K562 (cell line): ENCODE data around the gene CABP2. TPM values are rescaled to one million over a fixed set of nuclear protein-coding genes. Genes with fewer than 3 reads are reported as not detected.

Experiments
- CCNT2 ChIP-seq: IDR thresholded peaks from 2 replicates; pipeline ENCODE4 v1.6.1; 2011; ENCODE audit warnings: borderline replicate concordance, low read depth, mild to moderate bottlenecking, moderate library complexity, mixed read lengths, low read length; ENCODE audit not compliant: insufficient read length; ENCODE audit errors: extremely low read depth
- CHD4 ChIP-seq: fragments of 200-600 bp; sonication (generic); IDR thresholded peaks from 3 replicates; pipeline ENCODE4 v1.6.1; 2012; ENCODE audit warnings: low read depth, mild to moderate bottlenecking, mixed read lengths, low read length, inconsistent platforms; ENCODE audit not compliant: insufficient read depth, insufficient replicate concordance, poor library complexity, severe bottlenecking
- ELF2 ChIP-seq: fragments of 250-450 bp; sonication (Bioruptor Pico); IDR thresholded peaks from 2 replicates; pipeline ENCODE4 v1.5.0; 2021; ENCODE audit warnings: mild to moderate bottlenecking
- ETV1 ChIP-seq: fragments of 450-650 bp; conservative IDR thresholded peaks from 2 replicates; pipeline ENCODE4 v1.6.1; 2016; ENCODE audit warnings: missing genetic modification characterization, control low read depth, low read depth, missing compliant biosample characterization
- FOXA3 ChIP-seq, 2 experiments: fragments of 450-650 bp in 1 of 2; sonication (generic) in 1 of 2; formaldehyde crosslinking; IDR thresholded peaks in 1 of 2; conservative IDR thresholded peaks in 1 of 2; 2 replicates each; pipeline versions ENCODE4 v1.4.0 to v1.8.0; 2020 to 2022; ENCODE audit warnings: mild to moderate bottlenecking in 2 of 2, missing genetic modification reagents in 1 of 2
- FOXK2 ChIP-seq, 2 experiments: fragments of 450-650 bp; IDR thresholded peaks in 1 of 2; conservative IDR thresholded peaks in 1 of 2; 2 replicates each; pipeline ENCODE4 v1.6.1; 2016; ENCODE audit warnings: low read depth in 2 of 2, mild to moderate bottlenecking in 1 of 2
- MTA1 ChIP-seq: fragments of 450-650 bp; IDR thresholded peaks from 2 replicates; pipeline ENCODE4 v1.6.1; 2017; ENCODE audit warnings: borderline replicate concordance
- POLR2A ChIP-seq: fragments of 450-650 bp; conservative IDR thresholded peaks from 2 replicates; pipeline ENCODE4 v1.6.1; 2016
- POLR2B ChIP-seq: fragments of 450-650 bp; IDR thresholded peaks from 2 replicates; pipeline ENCODE4 v1.6.1; 2018; ENCODE audit warnings: low read depth; ENCODE audit not compliant: partially characterized antibody
- PURB ChIP-seq: sonication (generic); formaldehyde crosslinking; IDR thresholded peaks from 2 replicates; pipeline ENCODE4 v1.9.0; 2021; ENCODE audit warnings: low read depth, mild to moderate bottlenecking, missing genetic modification reagents
- RBFOX2 ChIP-seq: fragments of 200-400 bp; formaldehyde crosslinking; IDR thresholded peaks from 2 replicates; pipeline ENCODE4 v1.6.1; 2017; ENCODE audit warnings: low read depth, mild to moderate bottlenecking, low read length, moderate library complexity
- SAP30 ChIP-seq: fragments of 200-600 bp; sonication (generic); IDR thresholded peaks from 2 replicates; pipeline ENCODE4 v1.6.1; 2012; ENCODE audit warnings: borderline replicate concordance, low read depth, mild to moderate bottlenecking, moderate library complexity, low read length, control low read depth, inconsistent platforms; ENCODE audit not compliant: insufficient read depth, poor library complexity, severe bottlenecking
- SPI1 ChIP-seq: IDR thresholded peaks from 2 replicates; pipeline ENCODE4 v1.6.1; 2011; ENCODE audit warnings: low read depth, low read length, control low read depth, borderline replicate concordance
- TARDBP ChIP-seq: fragments of 450-650 bp; IDR thresholded peaks from 2 replicates; pipeline ENCODE4 v1.6.1; 2016
- TOE1 ChIP-seq, 2 experiments: fragments of 450-650 bp in 1 of 2; sonication (generic) in 1 of 2; formaldehyde crosslinking in 1 of 2; IDR thresholded peaks; 2 replicates each; pipeline versions ENCODE4 v1.7.1 to v1.8.0; 2016 to 2022; ENCODE audit warnings: borderline replicate concordance in 2 of 2, mild to moderate bottlenecking in 2 of 2, antibody characterized with exemption in 1 of 2, inconsistent platforms in 1 of 2, low read depth in 1 of 2, missing genetic modification reagents in 1 of 2, moderate library complexity in 1 of 2
- ZBTB7A ChIP-seq: IDR thresholded peaks from 2 replicates; pipeline ENCODE4 v1.6.1; 2011; ENCODE audit warnings: low read depth, mild to moderate bottlenecking, low read length, moderate library complexity, borderline replicate concordance; ENCODE audit not compliant: control insufficient read depth
- ZNF175 ChIP-seq: fragments of 200-800 bp; sonication (Bioruptor generic); IDR thresholded peaks from 2 replicates; pipeline ENCODE4 v1.6.1; 2016; ENCODE audit warnings: low read depth, mild to moderate bottlenecking, missing genetic modification characterization, missing compliant biosample characterization
- ZNF197 ChIP-seq: fragments of 200-800 bp; sonication (Bioruptor generic); IDR thresholded peaks from 2 replicates; pipeline ENCODE4 v1.6.1; 2016; ENCODE audit warnings: low read depth, missing genetic modification characterization, missing compliant biosample characterization
- ZNF431 ChIP-seq: sonication (generic); formaldehyde crosslinking; IDR thresholded peaks from 2 replicates; pipeline ENCODE4 v1.8.0; 2022; ENCODE audit warnings: mild to moderate bottlenecking, missing genetic modification reagents
- ZNF589 ChIP-seq: fragments of 200-800 bp; sonication (Bioruptor generic); IDR thresholded peaks from 2 replicates; pipeline ENCODE4 v1.6.1; 2016; ENCODE audit warnings: low read depth, missing genetic modification characterization, missing compliant biosample characterization
- polyA plus RNA-seq, 8 experiments: library from polyadenylated mRNA; depleted of rRNA in 4 of 8; stranded (reverse) in 5 of 8; unstranded in 3 of 8; fragments of >200 nt; fragmentation: Nextera tagmentation in 2 of 8; fragmentation: Illumina TruSeq in 1 of 8; extraction: Ambion mirVana in 2 of 8; extraction: Trizol in 1 of 8; gene quantifications; 2 replicates each; pipeline versions ENCODE4 v1.2.1 to v1.2.3, GENCODE V29; 2011 to 2014; ENCODE audit warnings: inconsistent platforms in 1 of 8, missing spikeins in 1 of 8
- total RNA-seq, 7 experiments: library from RNA; depleted of rRNA in 6 of 7; stranded (reverse); fragments of >200 nt in 6 of 7; fragmentation: Illumina TruSeq in 2 of 7; extraction: Trizol in 2 of 7; gene quantifications; 2 replicates each; pipeline versions ENCODE4 v1.2.1 to v1.2.3, GENCODE V29; 2011 to 2021; ENCODE audit warnings: low replicate concordance in 1 of 7
- TF ChIP-seq, protein P1 (sequence below), 2 experiments: IDR thresholded peaks in 1 of 2; conservative IDR thresholded peaks in 1 of 2; 2 replicates each; pipeline ENCODE4 v1.6.1; 2016; ENCODE audit warnings: low read depth in 2 of 2, mild to moderate bottlenecking in 1 of 2, missing compliant biosample characterization in 1 of 2, missing genetic modification characterization in 1 of 2, moderate library complexity in 1 of 2
- TF ChIP-seq, protein P2 (sequence below): sonication (generic); formaldehyde crosslinking; IDR thresholded peaks from 2 replicates; pipeline ENCODE4 v1.8.0; 2022; ENCODE audit warnings: mild to moderate bottlenecking, low read depth, missing genetic modification reagents

Gene CABP2
- total and polyA plus RNA-seq, 9 of the 15 experiments (the other 6 are each of a cell fraction or from before 2014, with no cell fraction given), result not detected

DNA sequence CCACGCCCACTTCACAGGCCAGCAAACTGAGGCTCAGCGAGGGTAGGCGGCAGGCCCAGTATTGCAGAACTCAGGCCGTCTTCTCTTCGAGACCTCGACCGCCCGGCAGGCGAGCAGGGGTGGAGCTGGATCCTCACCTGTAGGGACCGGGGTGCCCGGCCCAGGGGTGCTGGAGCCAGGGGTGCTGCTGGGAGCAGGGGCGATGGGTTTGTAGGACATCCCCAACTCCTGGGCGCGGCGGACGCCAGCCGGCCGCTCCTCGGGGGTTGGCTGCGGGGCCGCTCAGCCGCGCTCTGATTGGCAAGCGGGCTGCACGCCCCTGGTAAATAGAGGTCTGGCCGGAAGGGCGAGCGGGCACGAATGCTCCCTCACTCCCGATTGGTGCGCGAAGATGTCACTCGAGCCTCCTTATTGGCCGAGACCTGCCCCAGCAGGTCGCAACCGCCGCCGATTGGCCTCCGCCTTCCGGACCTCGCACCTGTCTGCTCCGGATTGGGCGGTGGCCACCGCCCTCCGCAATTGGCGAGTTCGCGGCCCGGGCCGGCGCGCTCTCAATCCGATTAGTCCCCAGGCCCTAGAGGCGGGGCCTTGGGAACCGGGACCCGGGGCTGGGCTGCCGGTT is 15.3 kb downstream of the CABP2 start, which contains the start of gene CDK2AP2 (continued):
- TF ChIP-seq MTA1, result no peak
- TF ChIP-seq SAP30, result peak; percentile 65
- peak; percentile 91 for TF ChIP-seq CHD4
- TF ChIP-seq TOE1 (IDR thresholded peaks at IDR 0.05; ENCODE audit: borderline replicate concordance), result peak; percentile 49; the same call in 1 of the 2 replicates
- no peak for TF ChIP-seq TOE1 (CRISPR knock-in tag; IDR thresholded peaks at IDR 0.05; ENCODE audit: borderline replicate concordance, low read depth)
- TF ChIP-seq RBFOX2, result peak; percentile 92
- peak; percentile 22 to 57; a peak in 1 of 4 replicates for TF ChIP-seq FOXA3 (CRISPR knock-in tag; conservative IDR thresholded peaks at IDR 0.05 in 1 of 2, IDR thresholded peaks at IDR 0.05 in 1 of 2)
- TF ChIP-seq ZNF589 (CRISPR knock-in tag), result peak; percentile 74; the same call in 1 of the 2 replicates
- peak; percentile 57 for TF ChIP-seq POLR2B
- peak; percentile 50 for TF ChIP-seq CCNT2
- TF ChIP-seq, protein P1, sequence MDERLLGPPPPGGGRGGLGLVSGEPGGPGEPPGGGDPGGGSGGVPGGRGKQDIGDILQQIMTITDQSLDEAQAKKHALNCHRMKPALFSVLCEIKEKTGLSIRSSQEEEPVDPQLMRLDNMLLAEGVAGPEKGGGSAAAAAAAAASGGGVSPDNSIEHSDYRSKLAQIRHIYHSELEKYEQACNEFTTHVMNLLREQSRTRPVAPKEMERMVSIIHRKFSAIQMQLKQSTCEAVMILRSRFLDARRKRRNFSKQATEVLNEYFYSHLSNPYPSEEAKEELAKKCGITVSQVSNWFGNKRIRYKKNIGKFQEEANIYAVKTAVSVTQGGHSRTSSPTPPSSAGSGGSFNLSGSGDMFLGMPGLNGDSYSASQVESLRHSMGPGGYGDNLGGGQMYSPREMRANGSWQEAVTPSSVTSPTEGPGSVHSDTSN (CRISPR knock-in tag; IDR thresholded peaks at IDR 0.05; ENCODE audit: low read depth), result peak; percentile 76
- TF ChIP-seq, protein P1 (tag; conservative IDR thresholded peaks at IDR 0.05; ENCODE audit: low read depth), result peak; percentile 97
- TF ChIP-seq ZBTB7A, result peak; percentile 53; the same call in 1 of the 2 replicates
- TF ChIP-seq FOXK2 (conservative IDR thresholded peaks at IDR 0.05 in 1 of 2, IDR thresholded peaks at IDR 0.05 in 1 of 2; ENCODE audit: low read depth in 2 of 2), result peak; percentile 73 to 75
- 0 out of 2 replicates have a peak, but pooled peaks have one; percentile 69 for TF ChIP-seq ZNF175 (CRISPR knock-in tag)
- peak; percentile 6; the same call in 1 of the 2 replicates for TF ChIP-seq ZNF431
- peak; percentile 13; the same call in 1 of the 2 replicates for TF ChIP-seq ELF2 (CRISPR knock-in tag)
- no peak for TF ChIP-seq PURB
- TF ChIP-seq ZNF197 (CRISPR knock-in tag), result no peak
- TF ChIP-seq POLR2A, result peak; percentile 65; the same call in 1 of the 2 replicates
- peak; percentile 50; the same call in 1 of the 2 replicates for TF ChIP-seq ETV1
- 0 out of 2 replicates have a peak, but pooled peaks have one; percentile 50 for TF ChIP-seq TARDBP
- TF ChIP-seq SPI1, result no peak
- TF ChIP-seq, protein P2, sequence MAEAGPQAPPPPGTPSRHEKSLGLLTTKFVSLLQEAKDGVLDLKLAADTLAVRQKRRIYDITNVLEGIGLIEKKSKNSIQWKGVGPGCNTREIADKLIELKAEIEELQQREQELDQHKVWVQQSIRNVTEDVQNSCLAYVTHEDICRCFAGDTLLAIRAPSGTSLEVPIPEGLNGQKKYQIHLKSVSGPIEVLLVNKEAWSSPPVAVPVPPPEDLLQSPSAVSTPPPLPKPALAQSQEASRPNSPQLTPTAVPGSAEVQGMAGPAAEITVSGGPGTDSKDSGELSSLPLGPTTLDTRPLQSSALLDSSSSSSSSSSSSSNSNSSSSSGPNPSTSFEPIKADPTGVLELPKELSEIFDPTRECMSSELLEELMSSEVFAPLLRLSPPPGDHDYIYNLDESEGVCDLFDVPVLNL (CRISPR knock-in tag), result peak; percentile 84; the same call in 1 of the 2 replicates
